CD14-positive monocyte (primary cell): ENCODE results near the gene PCDHA4. TPM values are rescaled to one million over a fixed set of nuclear protein-coding genes. Genes with fewer than 3 reads are reported as not detected.

Experiments used
- DNase-seq, 3 donors: peaks; one replicate each; pipeline ENCODE4 v3.0.0-alpha.2; 2011 to 2022
- H2AFZ ChIP-seq: 2 replicates; pipeline ENCODE4 v1.6.0; 2012; ENCODE audit warnings: mild to moderate bottlenecking, low read depth, low read length, inconsistent platforms; ENCODE audit not compliant: insufficient read depth, poor library complexity, severe bottlenecking
- H3K27ac ChIP-seq, 2 donors: 1 replicate in 1 of 2; 2 replicates in 1 of 2; pipeline ENCODE4 v1.5.1; 2012 to 2013; ENCODE audit warnings: low read length in 2 of 2, control low read depth in 1 of 2, inconsistent platforms in 1 of 2, low read depth in 1 of 2, mild to moderate bottlenecking in 1 of 2
- H3K27me3 ChIP-seq, 2 donors: one replicate each; pipeline versions ENCODE4 v1.6.0 to v1.6.1; 2011 to 2013; ENCODE audit warnings: low read length in 2 of 2; ENCODE audit not compliant: control insufficient read depth in 2 of 2, insufficient read depth in 2 of 2
- H3K36me3 ChIP-seq, 2 donors: replicated peaks in 1 of 2; 1 replicate in 1 of 2; 2 replicates in 1 of 2; pipeline versions ENCODE4 v1.5.1 to v1.6.1; 2012 to 2013; ENCODE audit warnings: low read length in 2 of 2, control low read depth in 1 of 2, inconsistent platforms in 1 of 2, mild to moderate bottlenecking in 1 of 2; ENCODE audit not compliant: insufficient read depth in 2 of 2, control insufficient read depth in 1 of 2
- H3K4me1 ChIP-seq, 2 donors: 1 replicate in 1 of 2; 2 replicates in 1 of 2; pipeline versions ENCODE4 v1.5.1 to v1.6.1; 2012 to 2013; ENCODE audit warnings: low read length in 2 of 2, control low read depth in 1 of 2, inconsistent platforms in 1 of 2, mild to moderate bottlenecking in 1 of 2, moderate library complexity in 1 of 2; ENCODE audit not compliant: insufficient read depth in 2 of 2, control insufficient read depth in 1 of 2
- H3K4me2 ChIP-seq: replicated peaks from 2 replicates; pipeline ENCODE3; 2012; ENCODE audit warnings: low read length, moderate library complexity, mild to moderate bottlenecking; ENCODE audit not compliant: poor library complexity, severe bottlenecking; ENCODE audit errors: extremely low read depth
- H3K4me3 ChIP-seq, 3 experiments: fragments of 200-600 bp in 1 of 3; sonication (generic) in 1 of 3; replicated peaks in 1 of 3; 1 replicate in 2 of 3; 2 replicates in 1 of 3; pipeline ENCODE4 v1.5.1; 2011 to 2013; ENCODE audit warnings: low read length in 3 of 3, mild to moderate bottlenecking in 3 of 3, control low read depth in 2 of 3, low read depth in 2 of 3, inconsistent platforms in 1 of 3, moderate library complexity in 1 of 3
- H3K79me2 ChIP-seq: 2 replicates; pipeline ENCODE4 v1.6.0; 2012; ENCODE audit warnings: mild to moderate bottlenecking, control low read depth, inconsistent platforms, low read length, moderate library complexity; ENCODE audit not compliant: insufficient read depth
- H3K9ac ChIP-seq: 2 replicates; pipeline ENCODE4 v1.6.0; 2017; ENCODE audit warnings: low read length, mild to moderate bottlenecking; ENCODE audit not compliant: insufficient read depth, poor library complexity, severe bottlenecking
- H3K9me3 ChIP-seq, 2 donors: replicated peaks in 1 of 2; 1 replicate in 1 of 2; 2 replicates in 1 of 2; pipeline versions ENCODE4 v1.5.1 to v1.6.1; 2012 to 2013; ENCODE audit warnings: low read length in 2 of 2, control low read depth in 1 of 2; ENCODE audit not compliant: control insufficient read depth in 1 of 2, insufficient read depth in 1 of 2
- H4K20me1 ChIP-seq: 2 replicates; pipeline ENCODE4 v1.6.0; 2012; ENCODE audit warnings: mild to moderate bottlenecking, low read length, control low read depth, moderate library complexity; ENCODE audit not compliant: insufficient read depth
- H3K27ac Mint-ChIP-seq, 7 donors: one replicate each; pipeline ENCODE4 v1.8.0; 2020; ENCODE audit warnings: mild to moderate bottlenecking in 7 of 7, mixed read lengths in 7 of 7, moderate library complexity in 6 of 7, inconsistent platforms in 2 of 7
- H3K27me3 Mint-ChIP-seq, 3 donors: one replicate each; pipeline ENCODE4 v1.8.0; 2021 to 2022; ENCODE audit warnings: low read depth in 3 of 3, mild to moderate bottlenecking in 3 of 3, mixed read lengths in 3 of 3, moderate library complexity in 3 of 3, inconsistent platforms in 1 of 3
- H3K36me3 Mint-ChIP-seq, 2 donors: one replicate each; pipeline ENCODE4 v1.8.0; 2020; ENCODE audit warnings: mixed read lengths in 2 of 2, inconsistent platforms in 1 of 2, mild to moderate bottlenecking in 1 of 2
- H3K4me1 Mint-ChIP-seq: one replicate; pipeline ENCODE4 v1.8.0; 2020; ENCODE audit warnings: mild to moderate bottlenecking, mixed read lengths
- H3K4me3 Mint-ChIP-seq, 2 donors: one replicate each; pipeline ENCODE4 v1.8.0; 2020; ENCODE audit warnings: mild to moderate bottlenecking in 2 of 2, mixed read lengths in 2 of 2, moderate library complexity in 1 of 2
- H3K9me3 Mint-ChIP-seq, 7 donors: one replicate each; pipeline ENCODE4 v1.8.0; 2020 to 2022; ENCODE audit warnings: mixed read lengths in 7 of 7, mild to moderate bottlenecking in 6 of 7, moderate library complexity in 6 of 7, inconsistent platforms in 2 of 7
- WGBS: methylation state at CpG from one replicate; pipeline ENCODE4 v1.1.5; 2013; ENCODE audit warnings: missing lambda C conversion rate; ENCODE audit not compliant: insufficient coverage; 5-methylcytosine and 5-hydroxymethylcytosine counted together
- intact Hi-C, 2 donors: fragments of 100-400 bp; cut with micrococcal nuclease; formaldehyde crosslinking; loops; one replicate each; pipeline versions ENCODE4 v1.15.0 to v1.15.1; 2023
- polyA plus RNA-seq, 3 donors: library from polyadenylated mRNA; depleted of rRNA in 1 of 3; unstranded in 2 of 3; stranded (reverse) in 1 of 3; fragments of 300-500 nt in 2 of 3; fragments of >200 nt in 1 of 3; fragmentation: Illumina TruSeq in 2 of 3; gene quantifications; 1 replicate in 2 of 3; 2 replicates in 1 of 3; pipeline ENCODE4 v1.2.3, GENCODE V29; 2012 to 2021
- TF ChIP-seq, protein P1 (sequence below): fragments of 200-600 bp; IDR thresholded peaks from one replicate; pipeline ENCODE4 v1.8.0; 2022; ENCODE audit warnings: antibody characterized with exemption, mild to moderate bottlenecking

PCDHA4 gene
- polyA plus RNA-seq, 3 donors = not detected

DNA sequence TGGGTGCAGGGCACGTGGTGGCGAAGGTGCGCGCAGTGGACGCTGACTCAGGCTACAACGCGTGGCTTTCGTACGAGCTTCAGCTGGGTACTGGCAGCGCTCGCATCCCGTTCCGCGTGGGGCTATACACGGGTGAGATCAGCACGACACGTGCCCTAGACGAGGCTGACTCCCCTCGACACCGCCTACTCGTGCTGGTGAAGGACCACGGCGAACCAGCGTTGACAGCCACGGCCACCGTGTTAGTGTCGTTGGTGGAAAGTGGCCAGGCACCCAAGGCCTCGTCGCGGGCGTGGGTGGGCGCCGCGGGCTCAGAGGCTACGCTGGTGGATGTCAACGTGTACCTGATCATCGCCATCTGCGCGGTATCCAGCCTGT lies 10.2 kb upstream of the PCDHA4 start:
- Histone ChIP-seq H3K27ac (no peak overlapping the region), H3K9me3 (peaks cover 38 to 77% of the 10 kb centered on the region in 2 donors), H3K4me3 (no peak overlapping the region), H2AFZ (no peak overlapping the region), H3K4me2 (no peak overlapping the region), H3K27me3 (peaks cover 3 to 33% of the 10 kb centered on the region in 2 donors), H3K4me1 (no peaks in the 10 kb centered on the region), H3K36me3 (no peaks in the 10 kb centered on the region), H4K20me1 (no peaks in the 10 kb centered on the region), H3K79me2 (no peaks in the 10 kb centered on the region), H3K9ac (no peak overlapping the region)
- Mint-ChIP-seq H3K9me3 (peaks cover 27 to 69% (median 59%) of the 10 kb centered on the region in 7 donors), H3K4me1 (no peaks in the 10 kb centered on the region), H3K36me3 (no peaks in the 10 kb centered on the region), H3K4me3 (no peak overlapping the region), H3K27ac (no peak overlapping the region), H3K27me3 (peaks cover 10 to 28% (median 20%) of the 10 kb centered on the region in 3 donors)
- DNase-seq = no peak
- TF ChIP-seq, protein P1, sequence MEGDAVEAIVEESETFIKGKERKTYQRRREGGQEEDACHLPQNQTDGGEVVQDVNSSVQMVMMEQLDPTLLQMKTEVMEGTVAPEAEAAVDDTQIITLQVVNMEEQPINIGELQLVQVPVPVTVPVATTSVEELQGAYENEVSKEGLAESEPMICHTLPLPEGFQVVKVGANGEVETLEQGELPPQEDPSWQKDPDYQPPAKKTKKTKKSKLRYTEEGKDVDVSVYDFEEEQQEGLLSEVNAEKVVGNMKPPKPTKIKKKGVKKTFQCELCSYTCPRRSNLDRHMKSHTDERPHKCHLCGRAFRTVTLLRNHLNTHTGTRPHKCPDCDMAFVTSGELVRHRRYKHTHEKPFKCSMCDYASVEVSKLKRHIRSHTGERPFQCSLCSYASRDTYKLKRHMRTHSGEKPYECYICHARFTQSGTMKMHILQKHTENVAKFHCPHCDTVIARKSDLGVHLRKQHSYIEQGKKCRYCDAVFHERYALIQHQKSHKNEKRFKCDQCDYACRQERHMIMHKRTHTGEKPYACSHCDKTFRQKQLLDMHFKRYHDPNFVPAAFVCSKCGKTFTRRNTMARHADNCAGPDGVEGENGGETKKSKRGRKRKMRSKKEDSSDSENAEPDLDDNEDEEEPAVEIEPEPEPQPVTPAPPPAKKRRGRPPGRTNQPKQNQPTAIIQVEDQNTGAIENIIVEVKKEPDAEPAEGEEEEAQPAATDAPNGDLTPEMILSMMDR = no peak
- intact Hi-C loops = no loop called here
- 57% methylated on average over 39 of the region's 39 CpGs for WGBS

DNA sequence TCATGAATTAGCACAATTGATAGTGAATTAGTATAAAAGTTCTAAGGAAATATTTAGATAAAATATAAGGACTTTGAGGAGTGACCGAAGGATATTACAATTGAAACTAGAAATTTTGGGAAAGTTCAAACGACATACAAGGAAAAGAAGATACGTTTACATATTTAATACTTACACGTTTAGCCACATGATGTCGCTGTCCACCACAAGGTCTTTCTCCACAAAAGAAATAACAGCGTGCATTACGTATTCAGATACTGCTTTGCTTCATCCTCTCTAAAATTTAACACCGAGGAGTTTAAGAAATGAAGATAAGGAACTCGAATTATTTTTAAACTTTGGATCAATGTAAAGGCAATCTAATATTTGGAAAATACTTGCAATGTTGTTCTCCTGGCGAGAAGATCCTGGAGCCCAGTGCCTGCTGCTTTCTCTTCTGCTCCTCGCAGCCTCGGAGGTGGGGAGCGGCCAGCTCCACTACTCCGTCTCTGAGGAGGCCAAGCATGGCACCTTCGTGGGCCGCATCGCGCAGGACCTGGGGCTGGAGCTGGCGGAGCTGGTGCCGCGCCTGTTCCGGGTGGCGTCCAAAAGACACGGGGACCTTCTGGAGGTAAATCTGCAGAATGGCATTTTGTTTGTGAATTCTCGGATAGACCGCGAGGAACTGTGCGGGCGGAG lies 5.9 kb upstream of the PCDHA4 start, which contains the start of gene PCDHA3:
Gene PCDHA3 (plus strand): TSS at position 242 of the 678 bp plus-strand sequence.
- peaks cover 5 to 25% (median 21%) of the 10 kb centered on the region in 3 donors for H3K27me3 Mint-ChIP-seq
- TF ChIP-seq, protein P1 = no peak
- Histone ChIP-seq H3K4me1 (no peaks in the 10 kb centered on the region), H3K9me3 (peaks cover 39 to 66% of the 10 kb centered on the region in 2 donors), H3K9ac (no peak within 1 kb of the TSS), H3K27ac (no peak within 1 kb of the TSS), H2AFZ (peak within 1 kb of the TSS; percentile 21), H3K4me2 (no peak within 1 kb of the TSS), H4K20me1 (no peaks in the 10 kb centered on the region), H3K79me2 (no peaks in the 10 kb centered on the region), H3K27me3 (peaks cover 0 to 26% of the 10 kb centered on the region in 2 donors), H3K36me3 (no peaks in the 10 kb centered on the region), H3K4me3 (peak within 1 kb of the TSS in 1 of 3 experiments; percentile 23)
- WGBS = 29% methylated on average over 20 of the region's 29 CpGs
- peaks cover 34 to 66% (median 56%) of the 10 kb centered on the region in 7 donors for H3K9me3 Mint-ChIP-seq
- no peak within 1 kb of the TSS for H3K27ac Mint-ChIP-seq
- no peaks in the 10 kb centered on the region for H3K4me1 Mint-ChIP-seq
- intact Hi-C loops = no loop called here
- peaks cover 0 to 8% of the 10 kb centered on the region in 2 donors for H3K36me3 Mint-ChIP-seq
- H3K4me3 Mint-ChIP-seq = no peak within 1 kb of the TSS
- DNase-seq = no peak
